HepG2 (cell line): Measurements from ENCODE around the gene HSD11B1. TPM values are rescaled to one million over a fixed set of nuclear protein-coding genes. Genes with fewer than 3 reads are reported as not detected.

ENCODE experiments used
- ATAC-seq: fragments of 200-7000 bp; cut with Tn5 transposase; 3 replicates; pipeline ENCODE4 v1.9.1; 2020; ENCODE audit warnings: mild to moderate bottlenecking, moderate library complexity
- BruUV-seq: library from RNA; stranded (reverse); fragments of 400-500 nt; replicated peaks from 2 replicates; lab custom pipeline; 2021; lab: Mats Ljungman, UMichigan
- CTCF ChIA-PET: fragments of 300-600 bp; formaldehyde crosslinking; extraction: SDS; loops from one replicate; lab custom pipeline; 2021; ENCODE audit warnings: low total read pairs, inconsistent platforms, low intra/inter-chr PET ratio; lab: Yijun Ruan, JAX
- POLR2A ChIA-PET: fragments of 350-600 bp; sonication (Branson Sonifier 250); formaldehyde crosslinking; loops from one replicate; lab custom pipeline; 2020; ENCODE audit warnings: antibody characterized with exemption, inconsistent platforms; lab: Yijun Ruan, JAX
- DNase-seq: peaks from one replicate; pipeline ENCODE4 v3.0.0-alpha.2; 2015; ENCODE audit warnings: low spot score
- FAIRE-seq: peaks from 3 replicates; lab custom pipeline; 2011; peaks lifted over from hg19 to GRCh38; lab: Jason Lieb, UNC
- H2AFZ ChIP-seq: one replicate; pipeline ENCODE4 v1.6.1; 2011; ENCODE audit warnings: low read length, inconsistent platforms
- H3K27ac ChIP-seq: fragments of 300-600 bp; 3 replicates; pipeline ENCODE4 v1.8.0; 2011; ENCODE audit warnings: mixed run types, mild to moderate bottlenecking, mixed read lengths, low read length, inconsistent platforms; ENCODE audit not compliant: insufficient read depth; ENCODE audit errors: extremely low read length
- H3K27me3 ChIP-seq, 2 experiments: fragments of 200-600 bp in 1 of 2; 2 replicates in 1 of 2; 3 replicates in 1 of 2; pipeline versions ENCODE4 v1.6.0 to v1.8.0; 2011; ENCODE audit warnings: low read length in 2 of 2, mild to moderate bottlenecking in 2 of 2, moderate library complexity in 2 of 2, inconsistent platforms in 1 of 2; ENCODE audit not compliant: insufficient read depth in 2 of 2, control insufficient read depth in 1 of 2
- H3K36me3 ChIP-seq, 2 experiments: fragments of 200-600 bp in 1 of 2; replicated peaks in 1 of 2; 2 replicates in 1 of 2; 3 replicates in 1 of 2; pipeline versions ENCODE4 v1.5.1 to v1.8.0; 2011; ENCODE audit warnings: low read length in 2 of 2, inconsistent platforms in 1 of 2; ENCODE audit not compliant: insufficient read depth in 2 of 2, control insufficient read depth in 1 of 2
- H3K4me1 ChIP-seq: 2 replicates; pipeline ENCODE4 v1.5.1; 2012; ENCODE audit warnings: low read length, inconsistent platforms; ENCODE audit not compliant: insufficient read depth
- H3K4me2 ChIP-seq: 2 replicates; pipeline ENCODE4 v1.6.0; 2011; ENCODE audit warnings: low read depth, low read length, inconsistent platforms
- H3K4me3 ChIP-seq, 3 experiments: fragments of 200-600 bp in 1 of 3; sonication (generic), shearing (Covaris generic) in 1 of 3; replicated peaks in 1 of 3; 2 replicates each; pipeline ENCODE4 v1.5.1; 2011 to 2016; ENCODE audit warnings: low read length in 3 of 3, inconsistent platforms in 2 of 3, low read depth in 2 of 3, mild to moderate bottlenecking in 2 of 3, control low read depth in 1 of 3, mixed read lengths in 1 of 3; ENCODE audit not compliant: insufficient read depth in 1 of 3
- H3K79me2 ChIP-seq: one replicate; pipeline ENCODE4 v1.6.1; 2011; ENCODE audit warnings: low read length, inconsistent platforms; ENCODE audit not compliant: insufficient read depth
- H3K9ac ChIP-seq: 2 replicates; pipeline ENCODE4 v1.6.0; 2011; ENCODE audit warnings: mild to moderate bottlenecking, low read depth, low read length, inconsistent platforms; ENCODE audit not compliant: insufficient read depth
- H3K9me3 ChIP-seq: 2 replicates; pipeline ENCODE4 v1.5.1; 2012; ENCODE audit warnings: mild to moderate bottlenecking, low read length
- H4K20me1 ChIP-seq: 2 replicates; pipeline ENCODE4 v1.6.0; 2011; ENCODE audit warnings: inconsistent platforms, mild to moderate bottlenecking, low read length, moderate library complexity; ENCODE audit not compliant: insufficient read depth
- ATF7-NPFF ChIP-seq: sonication (generic); formaldehyde crosslinking; IDR thresholded peaks from 2 replicates; pipeline ENCODE4 v1.8.1; 2023; ENCODE audit warnings: mild to moderate bottlenecking, low read depth, missing genetic modification reagents, moderate library complexity
- GTF2F1 ChIP-seq: fragments of 150-350 bp; IDR thresholded peaks from 2 replicates; pipeline ENCODE4 v1.6.1; 2014; ENCODE audit warnings: low read length
- HOXA5 ChIP-seq: sonication (generic); formaldehyde crosslinking; IDR thresholded peaks from 2 replicates; pipeline ENCODE4 v1.4.0; 2020; ENCODE audit warnings: missing genetic modification reagents
- LRRFIP1 ChIP-seq: sonication (generic); formaldehyde crosslinking; conservative IDR thresholded peaks from 2 replicates; pipeline ENCODE4 v1.4.0; 2020; ENCODE audit warnings: missing genetic modification reagents
- ONECUT2 ChIP-seq: sonication (generic); formaldehyde crosslinking; IDR thresholded peaks from 2 replicates; pipeline ENCODE4 v1.4.0; 2020; ENCODE audit warnings: missing genetic modification reagents
- TRIM24 ChIP-seq: sonication (generic); formaldehyde crosslinking; IDR thresholded peaks from 2 replicates; pipeline ENCODE4 v1.8.0; 2022; ENCODE audit warnings: mild to moderate bottlenecking, missing genetic modification reagents
- ZNF160 ChIP-seq: sonication (generic); formaldehyde crosslinking; IDR thresholded peaks from 2 replicates; pipeline ENCODE4 v1.8.0; 2022; ENCODE audit warnings: mild to moderate bottlenecking, inconsistent platforms, missing genetic modification reagents
- ZNF556 ChIP-seq: sonication (generic); formaldehyde crosslinking; IDR thresholded peaks from 2 replicates; pipeline ENCODE4 v1.4.0; 2020; ENCODE audit warnings: mild to moderate bottlenecking, missing genetic modification reagents, borderline replicate concordance
- ZNF639 ChIP-seq: conservative IDR thresholded peaks from 2 replicates; pipeline ENCODE4 v1.6.1; 2018; ENCODE audit warnings: missing genetic modification reagents
- WGBS: methylation state at CpG from one replicate; pipeline ENCODE4 v1.1.6; 2017; ENCODE audit warnings: low lambda C conversion rate; 5-methylcytosine and 5-hydroxymethylcytosine counted together
- in situ Hi-C: cut with HindIII; loops from 2 replicates; pipeline ENCODE4 v1.10.0; 2017; ENCODE audit warnings: low pct_unique_long_range_greater_than_20kb; ENCODE audit not compliant: extremely low pct_ligation_motif_present
- intact Hi-C: fragments of 100-400 bp; cut with micrococcal nuclease; formaldehyde crosslinking; loops from one replicate; pipeline ENCODE4 v1.10.0; 2022; ENCODE audit not compliant: unreplicated experiment
- polyA plus RNA-seq, 8 experiments: library from polyadenylated mRNA; depleted of rRNA in 3 of 8; stranded (reverse) in 7 of 8; unstranded in 1 of 8; fragments of >200 nt; fragmentation: Illumina TruSeq in 4 of 8; extraction: Trizol in 4 of 8; gene quantifications; 2 replicates each; pipeline versions ENCODE4 v1.2.1 to v1.2.3, GENCODE V29; 2011 to 2016; ENCODE audit warnings: low read depth in 4 of 8, missing spikeins in 1 of 8, mixed read lengths in 1 of 8; ENCODE audit not compliant: insufficient read depth in 1 of 8
- total RNA-seq, 5 experiments: library from RNA; depleted of rRNA; stranded (reverse); fragments of >200 nt; fragmentation: Illumina TruSeq; extraction: Trizol; gene quantifications; 2 replicates each; pipeline ENCODE4 v1.2.3, GENCODE V29; 2016; ENCODE audit warnings: low read depth in 1 of 5
- TF ChIP-seq, protein P1 (sequence below), 2 experiments: sonication (generic) in 1 of 2; formaldehyde crosslinking in 1 of 2; IDR thresholded peaks; 2 replicates each; pipeline versions ENCODE4 v1.6.1 to v1.9.0; 2014 to 2022; ENCODE audit warnings: antibody characterized with exemption in 1 of 2, borderline replicate concordance in 1 of 2, inconsistent platforms in 1 of 2, low read depth in 1 of 2, missing genetic modification reagents in 1 of 2

The HSD11B1 gene
- total and polyA plus RNA-seq, 2 of the 13 experiments (the other 11 are each of a cell fraction or from before 2014, with no cell fraction given): not detected

DNA sequence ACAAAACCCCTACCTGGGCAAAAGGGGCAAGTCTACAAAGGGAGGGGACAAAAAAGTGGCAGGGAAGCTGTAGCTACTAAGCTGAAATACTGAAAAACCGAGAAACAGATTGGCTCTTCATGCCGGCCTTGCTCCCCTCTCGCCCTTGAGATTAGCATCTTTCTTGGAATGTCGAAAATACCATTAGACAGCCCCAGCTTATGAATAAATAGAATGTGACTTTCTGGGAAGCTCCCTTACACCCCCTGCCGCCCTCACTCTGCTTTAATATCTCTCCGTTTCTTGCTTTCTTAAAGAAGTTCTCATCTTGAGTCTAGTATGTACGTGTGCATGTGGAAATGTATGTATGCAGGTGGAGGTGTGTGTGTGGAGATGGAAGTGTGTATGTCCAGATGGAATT is 65.3 kb downstream of the HSD11B1 start:
- Histone ChIP-seq H3K79me2 (no peaks in the 10 kb centered on the region), H4K20me1 (no peaks in the 10 kb centered on the region), H3K27me3 (peaks cover 1 to 6% of the 10 kb centered on the region in 2 experiments; a peak in 2 of 5 replicates), H3K4me3 (no peak overlapping the region), H3K36me3 (no peaks in the 10 kb centered on the region), H3K4me1 (no peaks in the 10 kb centered on the region), H3K27ac (no peak overlapping the region), H3K9ac (no peak overlapping the region), H3K9me3 (peaks cover 8% of the 10 kb centered on the region; the same call in 1 of the 2 replicates), H2AFZ (no peak overlapping the region), H3K4me2 (no peak overlapping the region)
- TF ChIP-seq ATF7-NPFF (CRISPR knock-in tag): no peak
- no peak for TF ChIP-seq ZNF639 (CRISPR knock-in tag)
- TF ChIP-seq ZNF556 (CRISPR knock-in tag): no peak
- TF ChIP-seq TRIM24 (CRISPR knock-in tag): no peak
- no peak for TF ChIP-seq HOXA5 (CRISPR knock-in tag)
- TF ChIP-seq LRRFIP1 (CRISPR knock-in tag): no peak
- no peak for TF ChIP-seq ZNF160 (CRISPR knock-in tag)
- TF ChIP-seq ONECUT2 (CRISPR knock-in tag): no peak
- TF ChIP-seq, protein P1, sequence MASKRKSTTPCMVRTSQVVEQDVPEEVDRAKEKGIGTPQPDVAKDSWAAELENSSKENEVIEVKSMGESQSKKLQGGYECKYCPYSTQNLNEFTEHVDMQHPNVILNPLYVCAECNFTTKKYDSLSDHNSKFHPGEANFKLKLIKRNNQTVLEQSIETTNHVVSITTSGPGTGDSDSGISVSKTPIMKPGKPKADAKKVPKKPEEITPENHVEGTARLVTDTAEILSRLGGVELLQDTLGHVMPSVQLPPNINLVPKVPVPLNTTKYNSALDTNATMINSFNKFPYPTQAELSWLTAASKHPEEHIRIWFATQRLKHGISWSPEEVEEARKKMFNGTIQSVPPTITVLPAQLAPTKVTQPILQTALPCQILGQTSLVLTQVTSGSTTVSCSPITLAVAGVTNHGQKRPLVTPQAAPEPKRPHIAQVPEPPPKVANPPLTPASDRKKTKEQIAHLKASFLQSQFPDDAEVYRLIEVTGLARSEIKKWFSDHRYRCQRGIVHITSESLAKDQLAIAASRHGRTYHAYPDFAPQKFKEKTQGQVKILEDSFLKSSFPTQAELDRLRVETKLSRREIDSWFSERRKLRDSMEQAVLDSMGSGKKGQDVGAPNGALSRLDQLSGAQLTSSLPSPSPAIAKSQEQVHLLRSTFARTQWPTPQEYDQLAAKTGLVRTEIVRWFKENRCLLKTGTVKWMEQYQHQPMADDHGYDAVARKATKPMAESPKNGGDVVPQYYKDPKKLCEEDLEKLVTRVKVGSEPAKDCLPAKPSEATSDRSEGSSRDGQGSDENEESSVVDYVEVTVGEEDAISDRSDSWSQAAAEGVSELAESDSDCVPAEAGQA (IDR thresholded peaks at IDR 0.05; ENCODE audit: low read depth): no peak
- TF ChIP-seq, protein P1 (CRISPR knock-in tag; IDR thresholded peaks at IDR 0.05; ENCODE audit: borderline replicate concordance): no peak
- TF ChIP-seq GTF2F1: no peak
- FAIRE-seq: no peak
- POLR2A ChIA-PET: no interaction called here
- ATAC-seq: no peak
- in situ Hi-C loops: no loop called here
- CTCF ChIA-PET: no interaction called here
- intact Hi-C loops: loop anchor here (1.0 kb wide), 1 partner anchor 22 kb away; no protein-coding TSS in a partner anchor
- 45% methylated on average over 7 of the region's 7 CpGs for WGBS
- no TSS peak for BruUV-seq
- no peak for DNase-seq
